Measurements from ENCODE around the gene ARGLU1. TPM values are rescaled to one million over a fixed set of nuclear protein-coding genes. Genes with fewer than 3 reads are reported as not detected.

Gene ARGLU1
- total RNA-seq, 1 experiment from 2014 or later, result 115 TPM

DNA sequence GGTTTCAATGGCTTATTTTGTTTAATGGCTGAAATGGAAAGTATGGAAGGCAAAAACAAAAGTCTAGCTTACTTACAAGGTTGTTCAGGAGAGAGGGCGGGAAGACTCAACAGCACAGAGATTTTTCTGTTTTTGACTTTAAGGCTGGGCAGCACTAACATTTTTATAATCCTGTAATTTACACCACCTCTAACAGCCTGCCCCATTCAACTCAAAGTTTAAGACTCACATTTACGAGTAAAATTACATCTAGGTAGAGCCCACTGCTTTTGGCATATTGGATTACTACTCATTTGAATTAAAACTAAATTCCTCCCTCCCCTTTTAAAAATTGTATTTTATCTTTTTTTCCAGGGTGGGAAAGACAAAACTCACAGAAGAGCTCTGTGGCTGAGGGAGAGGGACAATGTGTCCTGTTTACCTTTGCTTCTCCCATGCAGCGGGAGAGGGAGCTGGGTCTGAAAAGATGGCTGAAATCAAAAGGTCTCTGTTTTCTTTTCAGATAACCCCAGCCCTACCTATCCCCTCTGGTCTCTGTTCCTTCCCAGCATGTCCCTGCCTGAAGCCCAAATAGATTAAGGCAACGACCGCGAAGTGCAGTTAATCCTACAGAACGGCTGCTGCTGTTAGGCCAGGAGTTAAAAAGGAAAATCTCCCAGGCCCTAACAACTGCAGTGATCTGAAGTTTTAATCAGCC lies 39.1 kb downstream of the ARGLU1 start:
- ATAC-seq, result peak; percentile 6
- POLR2A ChIA-PET, result interaction anchor here (0.6 kb wide), 1 partner anchor 107 kb away, joined by 5 read pairs; no protein-coding TSS in a partner anchor
- Mint-ChIP-seq H3K4me1 (peaks cover 83% of the 10 kb centered on the region), H3K27me3 (ENCODE audit: low read depth) (peaks cover 7% of the 10 kb centered on the region), H3K9me3 (no peaks in the 10 kb centered on the region), H3K27ac (peak overlapping the region; percentile 82), H3K36me3 (no peaks in the 10 kb centered on the region), H3K4me3 (peak overlapping the region; percentile 48)
- CTCF ChIA-PET, result interaction anchor here (0.8 to 1.7 kb wide), 2 partner anchors 547 to 616 kb away, joined by 3 read pairs; no protein-coding TSS in a partner anchor
- DNase-seq (ENCODE audit: low spot score), result no peak
- TF ChIP-seq, protein P1, sequence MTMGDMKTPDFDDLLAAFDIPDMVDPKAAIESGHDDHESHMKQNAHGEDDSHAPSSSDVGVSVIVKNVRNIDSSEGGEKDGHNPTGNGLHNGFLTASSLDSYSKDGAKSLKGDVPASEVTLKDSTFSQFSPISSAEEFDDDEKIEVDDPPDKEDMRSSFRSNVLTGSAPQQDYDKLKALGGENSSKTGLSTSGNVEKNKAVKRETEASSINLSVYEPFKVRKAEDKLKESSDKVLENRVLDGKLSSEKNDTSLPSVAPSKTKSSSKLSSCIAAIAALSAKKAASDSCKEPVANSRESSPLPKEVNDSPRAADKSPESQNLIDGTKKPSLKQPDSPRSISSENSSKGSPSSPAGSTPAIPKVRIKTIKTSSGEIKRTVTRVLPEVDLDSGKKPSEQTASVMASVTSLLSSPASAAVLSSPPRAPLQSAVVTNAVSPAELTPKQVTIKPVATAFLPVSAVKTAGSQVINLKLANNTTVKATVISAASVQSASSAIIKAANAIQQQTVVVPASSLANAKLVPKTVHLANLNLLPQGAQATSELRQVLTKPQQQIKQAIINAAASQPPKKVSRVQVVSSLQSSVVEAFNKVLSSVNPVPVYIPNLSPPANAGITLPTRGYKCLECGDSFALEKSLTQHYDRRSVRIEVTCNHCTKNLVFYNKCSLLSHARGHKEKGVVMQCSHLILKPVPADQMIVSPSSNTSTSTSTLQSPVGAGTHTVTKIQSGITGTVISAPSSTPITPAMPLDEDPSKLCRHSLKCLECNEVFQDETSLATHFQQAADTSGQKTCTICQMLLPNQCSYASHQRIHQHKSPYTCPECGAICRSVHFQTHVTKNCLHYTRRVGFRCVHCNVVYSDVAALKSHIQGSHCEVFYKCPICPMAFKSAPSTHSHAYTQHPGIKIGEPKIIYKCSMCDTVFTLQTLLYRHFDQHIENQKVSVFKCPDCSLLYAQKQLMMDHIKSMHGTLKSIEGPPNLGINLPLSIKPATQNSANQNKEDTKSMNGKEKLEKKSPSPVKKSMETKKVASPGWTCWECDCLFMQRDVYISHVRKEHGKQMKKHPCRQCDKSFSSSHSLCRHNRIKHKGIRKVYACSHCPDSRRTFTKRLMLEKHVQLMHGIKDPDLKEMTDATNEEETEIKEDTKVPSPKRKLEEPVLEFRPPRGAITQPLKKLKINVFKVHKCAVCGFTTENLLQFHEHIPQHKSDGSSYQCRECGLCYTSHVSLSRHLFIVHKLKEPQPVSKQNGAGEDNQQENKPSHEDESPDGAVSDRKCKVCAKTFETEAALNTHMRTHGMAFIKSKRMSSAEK (CRISPR knock-in tag; IDR thresholded peaks at IDR 0.05; ENCODE audit: borderline replicate concordance), result no peak
- TF ChIP-seq TEAD1 (CRISPR knock-in tag; IDR thresholded peaks at IDR 0.05) (no peak), ESRRA (CRISPR knock-in tag; IDR thresholded peaks at IDR 0.05; ENCODE audit: borderline replicate concordance) (no peak), MXD4 (CRISPR knock-in tag; IDR thresholded peaks at IDR 0.05; ENCODE audit: borderline replicate concordance) (no peak), ZNF416 (CRISPR knock-in tag; IDR thresholded peaks at IDR 0.05) (no peak), ARID4B (CRISPR knock-in tag; IDR thresholded peaks at IDR 0.05; ENCODE audit: borderline replicate concordance) (no peak), GTF2I (CRISPR knock-in tag; conservative IDR thresholded peaks at IDR 0.05) (no peak), E2F4 (CRISPR knock-in tag; IDR thresholded peaks at IDR 0.05; ENCODE audit: borderline replicate concordance, low read depth) (no peak), USF2 (CRISPR knock-in tag; IDR thresholded peaks at IDR 0.05) (no peak), RORB (CRISPR knock-in tag; IDR thresholded peaks at IDR 0.05) (no peak), ERG (CRISPR knock-in tag; IDR thresholded peaks at IDR 0.05) (no peak), MYBL2 (CRISPR knock-in tag; IDR thresholded peaks at IDR 0.05) (no peak), ZBTB43 (CRISPR knock-in tag; IDR thresholded peaks at IDR 0.05) (no peak), CREB1 (CRISPR knock-in tag; IDR thresholded peaks at IDR 0.05) (no peak), E2F5 (CRISPR knock-in tag; IDR thresholded peaks at IDR 0.05) (no peak), ZNF138 (CRISPR knock-in tag; conservative IDR thresholded peaks at IDR 0.05) (no peak)
- TF ChIP-seq, protein P2, sequence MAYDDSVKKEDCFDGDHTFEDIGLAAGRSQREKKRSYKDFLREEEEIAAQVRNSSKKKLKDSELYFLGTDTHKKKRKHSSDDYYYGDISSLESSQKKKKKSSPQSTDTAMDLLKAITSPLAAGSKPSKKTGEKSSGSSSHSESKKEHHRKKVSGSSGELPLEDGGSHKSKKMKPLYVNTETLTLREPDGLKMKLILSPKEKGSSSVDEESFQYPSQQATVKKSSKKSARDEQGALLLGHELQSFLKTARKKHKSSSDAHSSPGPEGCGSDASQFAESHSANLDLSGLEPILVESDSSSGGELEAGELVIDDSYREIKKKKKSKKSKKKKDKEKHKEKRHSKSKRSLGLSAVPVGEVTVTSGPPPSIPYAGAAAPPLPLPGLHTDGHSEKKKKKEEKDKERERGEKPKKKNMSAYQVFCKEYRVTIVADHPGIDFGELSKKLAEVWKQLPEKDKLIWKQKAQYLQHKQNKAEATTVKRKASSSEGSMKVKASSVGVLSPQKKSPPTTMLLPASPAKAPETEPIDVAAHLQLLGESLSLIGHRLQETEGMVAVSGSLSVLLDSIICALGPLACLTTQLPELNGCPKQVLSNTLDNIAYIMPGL (CRISPR knock-in tag; IDR thresholded peaks at IDR 0.05), result no peak
- TF ChIP-seq, protein P3, sequence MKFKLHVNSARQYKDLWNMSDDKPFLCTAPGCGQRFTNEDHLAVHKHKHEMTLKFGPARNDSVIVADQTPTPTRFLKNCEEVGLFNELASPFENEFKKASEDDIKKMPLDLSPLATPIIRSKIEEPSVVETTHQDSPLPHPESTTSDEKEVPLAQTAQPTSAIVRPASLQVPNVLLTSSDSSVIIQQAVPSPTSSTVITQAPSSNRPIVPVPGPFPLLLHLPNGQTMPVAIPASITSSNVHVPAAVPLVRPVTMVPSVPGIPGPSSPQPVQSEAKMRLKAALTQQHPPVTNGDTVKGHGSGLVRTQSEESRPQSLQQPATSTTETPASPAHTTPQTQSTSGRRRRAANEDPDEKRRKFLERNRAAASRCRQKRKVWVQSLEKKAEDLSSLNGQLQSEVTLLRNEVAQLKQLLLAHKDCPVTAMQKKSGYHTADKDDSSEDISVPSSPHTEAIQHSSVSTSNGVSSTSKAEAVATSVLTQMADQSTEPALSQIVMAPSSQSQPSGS (CRISPR knock-in tag; IDR thresholded peaks at IDR 0.05; ENCODE audit: borderline replicate concordance, low read depth), result no peak

Data from WTC11 (cell line).